CD4-positive, alpha-beta T cell treated with Interleukin-1 beta for 1 hour (primary cell): ENCODE data around the gene CCRL2.
A peak's percentile ranks its signal among the peaks of the same experiment; 100 is the strongest.
"Not testable (repeated sequence)": the region's sequence is repeated elsewhere in the genome, so short reads cannot be mapped to it uniquely, and the experiment has no call there.

ENCODE experiments used
- DNase-seq, 2 donors: peaks; one replicate each; pipeline ENCODE4 v3.0.0-alpha.2; 2020 to 2022

Gene CCRL2

GRCh38 chr3:46429671-46430070 is 22.6 kb downstream of the CCRL2 start:
- no peak for DNase-seq

GRCh38 chr3:46430879-46431278 is 23.8 kb downstream of the CCRL2 start:
- DNase-seq, result not testable (repeated sequence)

GRCh38 chr3:46431905-46432304 is 24.8 kb downstream of the CCRL2 start:
- DNase-seq, result not testable (repeated sequence)

GRCh38 chr3:46433118-46433517 is 26.1 kb downstream of the CCRL2 start:
- DNase-seq, result not testable (repeated sequence)

GRCh38 chr3:46433841-46434240 is 26.8 kb downstream of the CCRL2 start:
- no peak for DNase-seq

- DNase-seq, result no peak
These were observed 28.1 kb downstream of the CCRL2 start for GRCh38 chr3:46435081-46435726.

- no peak for DNase-seq
These were observed 31.8 kb downstream of the CCRL2 start for GRCh38 chr3:46438831-46439230.

- DNase-seq, result peak; percentile 40 to 46
These were observed 33.7 kb downstream of the CCRL2 start for GRCh38 chr3:46440531-46441294.

- peak; percentile 17 to 53 for DNase-seq
These were observed 35.8 kb downstream of the CCRL2 start for GRCh38 chr3:46442576-46443530.

GRCh38 chr3:46447228-46447985 is 40.3 kb downstream of the CCRL2 start:
- no peak for DNase-seq

- DNase-seq, result no peak
These were observed 41.7 kb downstream of the CCRL2 start for GRCh38 chr3:46448721-46449120.

- DNase-seq, result no peak
These were observed 42.9 kb downstream of the CCRL2 start for GRCh38 chr3:46449755-46450552.

- no peak for DNase-seq
These were observed 46.6 kb downstream of the CCRL2 start for GRCh38 chr3:46453526-46454208.

GRCh38 chr3:46454209-46454595 is 47.1 kb downstream of the CCRL2 start:
- DNase-seq, result no peak

GRCh38 chr3:46454606-46455005 is 47.5 kb downstream of the CCRL2 start:
- DNase-seq, result no peak

- no peak for DNase-seq
These were observed 48.4 kb downstream of the CCRL2 start for GRCh38 chr3:46455231-46456115.

- no peak for DNase-seq
These were observed 49.1 kb downstream of the CCRL2 start for GRCh38 chr3:46456118-46456517.
